Activated naive CD8-positive, alpha-beta T cell treated with anti-CD3 and anti-CD28 coated beads, Interleukin-2, amount 10 ng/mL, durations not matched to agents 7 days and 5 days (primary cell): ENCODE results near the gene ANKMY2. TPM values are rescaled to one million over a fixed set of nuclear protein-coding genes. Genes with fewer than 3 reads are reported as not detected.
A peak's percentile ranks its signal among the peaks of the same experiment; 100 is the strongest.
"Not testable (repeated sequence)": the region's sequence is repeated elsewhere in the genome, so short reads cannot be mapped to it uniquely, and the experiment has no call there.

Experiments used
- ATAC-seq: fragments of 150-1000 bp; cut with Tn5 transposase; one replicate; pipeline ENCODE4 v1.10.0; 2021; ENCODE audit warnings: low read depth, moderate library complexity
- POLR2A ChIA-PET: fragments of 350-600 bp; sonication (Branson Sonifier 250); formaldehyde crosslinking; loops from one replicate; lab custom pipeline; 2021; ENCODE audit warnings: antibody characterized with exemption; lab: Charles Lee
- DNase-seq: peaks from one replicate; pipeline ENCODE4 v3.0.0; 2021
- H3K27ac Mint-ChIP-seq: one replicate; pipeline ENCODE4 v1.8.0; 2022; ENCODE audit warnings: mild to moderate bottlenecking, mixed read lengths
- H3K27me3 Mint-ChIP-seq: one replicate; pipeline ENCODE4 v1.8.0; 2022; ENCODE audit warnings: mild to moderate bottlenecking, moderate library complexity, mixed read lengths
- H3K36me3 Mint-ChIP-seq: one replicate; pipeline ENCODE4 v1.8.0; 2021; ENCODE audit warnings: mild to moderate bottlenecking, mixed read lengths
- H3K4me1 Mint-ChIP-seq: one replicate; pipeline ENCODE4 v1.8.0; 2021; ENCODE audit warnings: mixed read lengths
- H3K4me3 Mint-ChIP-seq: one replicate; pipeline ENCODE4 v1.8.0; 2022; ENCODE audit warnings: mild to moderate bottlenecking, moderate library complexity, mixed read lengths
- H3K9me3 Mint-ChIP-seq: one replicate; pipeline ENCODE4 v1.8.0; 2021; ENCODE audit warnings: mixed read lengths
- total RNA-seq, 2 experiments: library from RNA; stranded (reverse); gene quantifications; one replicate each; pipeline ENCODE4 v1.2.3, GENCODE V29; 2021

ANKMY2 gene
- total RNA-seq = 10 to 100 TPM; 14.3 to 18.7 TPM

DNA sequence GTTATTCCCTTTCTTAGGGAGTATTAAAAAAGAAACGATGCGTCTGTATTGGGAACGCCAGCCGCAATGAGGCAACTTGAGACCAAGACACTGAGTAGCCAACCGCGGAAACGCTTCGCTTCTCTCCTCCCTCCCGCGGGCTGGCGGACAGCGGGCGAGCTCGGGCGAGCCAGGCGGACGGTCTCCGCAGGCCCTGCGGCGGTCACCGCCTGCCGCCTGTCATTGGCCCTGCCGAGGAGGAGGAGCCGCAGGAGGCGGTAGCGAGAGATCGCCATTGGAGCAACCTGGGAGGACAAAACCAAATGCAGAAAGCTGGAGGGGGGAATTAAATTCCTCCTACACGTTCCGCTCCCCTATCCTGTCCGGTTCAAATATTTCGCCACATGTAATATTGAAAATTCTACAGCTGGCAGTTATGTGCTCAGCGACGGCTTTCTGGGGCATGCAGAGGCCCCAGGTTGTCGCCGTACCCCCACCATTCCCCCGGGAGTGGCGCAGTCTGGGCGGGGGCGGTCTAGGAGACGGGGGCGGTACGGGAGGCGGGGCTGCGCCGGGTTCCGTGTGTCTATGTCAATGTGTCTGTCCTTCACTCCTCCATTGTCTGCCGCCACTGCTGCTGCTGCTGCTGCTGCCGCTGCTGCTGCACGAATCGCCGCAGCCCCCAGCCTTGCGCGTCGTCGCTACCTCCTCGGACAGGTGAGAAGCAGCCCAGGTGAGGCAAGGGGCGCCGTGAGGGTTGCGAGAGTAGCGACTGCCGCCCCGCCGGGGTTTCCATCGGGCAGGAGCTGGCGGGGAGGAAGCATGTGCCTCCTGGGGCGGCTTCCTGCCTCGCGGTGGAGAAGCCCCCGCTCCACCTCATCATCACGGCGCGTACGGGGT, at the start of gene ANKMY2, which contains the start of gene BZW2:
ANKMY2 (minus strand) TSS at position 162 of the 879 bp plus-strand sequence. CDS start 181 bp downstream, outside the sequence.
BZW2 (plus strand) TSS at position 589 of the 879 bp plus-strand sequence. CDS start 19,263 bp downstream, outside the sequence.
- Mint-ChIP-seq H3K9me3 (no peaks in the 10 kb centered on the region), H3K4me1 (peaks cover 51% of the 10 kb centered on the region), H3K4me3 (peak within 1 kb of the TSS; percentile 100), H3K36me3 (peaks cover 11% of the 10 kb centered on the region), H3K27me3 (no peaks in the 10 kb centered on the region), H3K27ac (peak within 1 kb of the TSS; percentile 99)
- DNase-seq (peak; percentile 91), ATAC-seq (peak; percentile 92)
- POLR2A ChIA-PET = interaction anchor here (0.8 to 1.8 kb wide), 6 partner anchors 11 to 653 kb away, joined by 3 to 23 read pairs (median 3); partner anchors contain the start of genes AHR and CRPPA

GRCh38 chr7:16694806-16695205, 49.3 kb upstream of the ANKMY2 start:
- no peaks in the 10 kb centered on the region for H3K4me1 Mint-ChIP-seq
- no peak for ATAC-seq
- H3K9me3 Mint-ChIP-seq = no peaks in the 10 kb centered on the region
- POLR2A ChIA-PET = no interaction called here
- no peak overlapping the region for H3K27ac Mint-ChIP-seq
- H3K4me3 Mint-ChIP-seq = no peak overlapping the region
- no peaks in the 10 kb centered on the region for H3K27me3 Mint-ChIP-seq
- DNase-seq = no peak
- H3K36me3 Mint-ChIP-seq = peaks cover 38% of the 10 kb centered on the region

GRCh38 chr7:16693601-16694318, 48.2 kb upstream of the ANKMY2 start:
- Mint-ChIP-seq H3K4me3 (no peak overlapping the region), H3K36me3 (peaks cover 33% of the 10 kb centered on the region), H3K27me3 (no peaks in the 10 kb centered on the region), H3K4me1 (no peaks in the 10 kb centered on the region), H3K27ac (no peak overlapping the region), H3K9me3 (no peaks in the 10 kb centered on the region)
- DNase-seq (no peak), ATAC-seq (no peak)
- POLR2A ChIA-PET = no interaction called here

- H3K36me3 Mint-ChIP-seq = peaks cover 27% of the 10 kb centered on the region
- H3K27ac Mint-ChIP-seq = no peak overlapping the region
- no peaks in the 10 kb centered on the region for H3K9me3 Mint-ChIP-seq
- H3K4me1 Mint-ChIP-seq = no peaks in the 10 kb centered on the region
- POLR2A ChIA-PET = no interaction called here
- H3K27me3 Mint-ChIP-seq = no peaks in the 10 kb centered on the region
- no peak for DNase-seq
- no peak for ATAC-seq
- H3K4me3 Mint-ChIP-seq = no peak overlapping the region
These were observed 45.7 kb upstream of the ANKMY2 start for GRCh38 chr7:16691241-16691640.

GRCh38 chr7:16688249-16688648, 42.7 kb upstream of the ANKMY2 start:
- Mint-ChIP-seq H3K27ac (no peak overlapping the region), H3K4me3 (no peak overlapping the region), H3K4me1 (peaks cover 11% of the 10 kb centered on the region), H3K9me3 (no peaks in the 10 kb centered on the region), H3K27me3 (no peaks in the 10 kb centered on the region), H3K36me3 (peaks cover 39% of the 10 kb centered on the region)
- no peak for ATAC-seq
- no peak for DNase-seq
- POLR2A ChIA-PET = no interaction called here

- no peak for DNase-seq
- H3K27me3 Mint-ChIP-seq = no peaks in the 10 kb centered on the region
- ATAC-seq = no peak
- peaks cover 11% of the 10 kb centered on the region for H3K4me1 Mint-ChIP-seq
- H3K27ac Mint-ChIP-seq = no peak overlapping the region
- POLR2A ChIA-PET = no interaction called here
- H3K36me3 Mint-ChIP-seq = peaks cover 44% of the 10 kb centered on the region
- no peaks in the 10 kb centered on the region for H3K9me3 Mint-ChIP-seq
- no peak overlapping the region for H3K4me3 Mint-ChIP-seq
These were observed 40.0 kb upstream of the ANKMY2 start for GRCh38 chr7:16685535-16685934.

DNA sequence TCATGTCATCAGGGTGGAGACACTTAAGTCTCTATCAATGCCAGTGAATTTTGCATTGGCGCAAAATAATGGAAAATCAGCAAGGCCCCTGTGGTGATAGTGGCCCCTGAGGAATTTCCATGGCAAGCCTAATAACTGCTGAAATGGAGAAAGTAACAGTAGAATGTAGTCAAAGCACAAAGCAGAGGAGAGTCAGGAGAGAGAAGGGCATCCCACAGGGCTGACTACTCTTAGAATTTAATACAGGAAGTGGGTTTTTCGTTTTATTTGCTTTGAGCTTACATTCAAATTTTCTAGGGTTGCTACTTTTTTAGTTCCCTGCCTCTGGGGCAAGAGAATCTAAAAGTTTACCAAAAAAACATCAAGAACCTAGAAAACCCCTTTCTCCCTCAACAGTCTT, 39.4 kb upstream of the ANKMY2 start:
- no peak for DNase-seq
- no peak for ATAC-seq
- Mint-ChIP-seq H3K27me3 (no peaks in the 10 kb centered on the region), H3K4me3 (no peak overlapping the region), H3K27ac (no peak overlapping the region), H3K36me3 (peaks cover 48% of the 10 kb centered on the region), H3K4me1 (peaks cover 11% of the 10 kb centered on the region), H3K9me3 (no peaks in the 10 kb centered on the region)
- POLR2A ChIA-PET = no interaction called here

- H3K4me3 Mint-ChIP-seq, H3K4me1 Mint-ChIP-seq, H3K27ac Mint-ChIP-seq, DNase-seq, H3K9me3 Mint-ChIP-seq, ATAC-seq, H3K27me3 Mint-ChIP-seq, POLR2A ChIA-PET: not testable (repeated sequence)
- H3K36me3 Mint-ChIP-seq = peaks cover 49% of the 10 kb centered on the region
These were observed 33.4 kb upstream of the ANKMY2 start for GRCh38 chr7:16678645-16679566.

DNA sequence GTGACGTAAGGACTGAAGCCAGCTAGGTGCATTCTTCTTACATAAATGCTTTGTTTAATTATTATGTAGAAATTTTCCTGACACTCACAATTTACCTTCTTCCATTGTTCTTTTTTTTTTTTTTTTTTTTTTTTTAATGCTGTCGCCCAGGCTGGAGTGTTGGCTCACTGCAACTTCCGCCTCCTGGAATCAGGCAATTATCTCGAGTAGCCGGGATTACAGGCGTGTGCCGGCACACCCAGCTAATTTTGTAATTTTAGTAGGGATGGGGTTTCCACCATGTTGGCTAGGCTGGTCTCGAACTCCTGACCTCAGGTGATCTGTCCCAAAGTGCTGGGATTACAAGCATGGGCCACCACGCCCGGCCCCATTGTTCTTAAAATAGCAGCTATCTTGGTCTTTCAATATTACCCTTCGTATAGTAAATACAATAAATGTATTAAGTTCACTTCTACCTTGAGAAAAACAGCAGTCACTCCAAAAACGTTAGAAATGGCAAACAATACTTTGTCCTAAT, 32.5 kb upstream of the ANKMY2 start:
- H3K4me1 Mint-ChIP-seq = no peaks in the 10 kb centered on the region
- no peak overlapping the region for H3K27ac Mint-ChIP-seq
- no peak overlapping the region for H3K4me3 Mint-ChIP-seq
- DNase-seq (no peak), ATAC-seq (no peak)
- no peaks in the 10 kb centered on the region for H3K27me3 Mint-ChIP-seq
- peaks cover 45% of the 10 kb centered on the region for H3K36me3 Mint-ChIP-seq
- POLR2A ChIA-PET = no interaction called here
- H3K9me3 Mint-ChIP-seq = no peaks in the 10 kb centered on the region

DNA sequence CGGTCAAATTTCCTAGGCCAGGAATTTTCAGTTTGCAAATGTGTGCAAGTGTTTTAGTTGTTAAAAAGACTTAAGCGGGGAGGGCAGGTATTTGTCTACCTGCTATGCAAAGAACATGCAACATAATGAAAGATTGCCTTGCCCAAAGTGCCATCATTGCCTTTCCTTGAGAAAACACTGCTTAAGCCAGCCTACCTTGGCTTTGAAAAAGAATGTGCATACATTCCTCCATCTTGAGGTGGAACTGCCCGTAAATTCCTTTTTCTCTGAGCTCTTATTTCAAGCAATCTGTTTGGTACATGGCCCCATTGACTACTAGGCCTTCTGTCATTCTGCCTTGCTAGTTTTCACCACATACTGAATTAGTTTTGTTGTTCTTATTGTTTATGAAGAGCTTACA, 29.7 kb upstream of the ANKMY2 start:
- H3K27ac Mint-ChIP-seq = no peak overlapping the region
- H3K9me3 Mint-ChIP-seq = no peaks in the 10 kb centered on the region
- POLR2A ChIA-PET = interaction anchor here (0.8 kb wide), 1 partner anchor 9 kb away, joined by 3 read pairs; no protein-coding TSS in a partner anchor
- ATAC-seq = no peak
- H3K27me3 Mint-ChIP-seq = no peaks in the 10 kb centered on the region
- H3K4me1 Mint-ChIP-seq = peaks cover 3% of the 10 kb centered on the region
- H3K4me3 Mint-ChIP-seq = no peak overlapping the region
- no peak for DNase-seq
- peaks cover 45% of the 10 kb centered on the region for H3K36me3 Mint-ChIP-seq

GRCh38 chr7:16671811-16672210, 26.3 kb upstream of the ANKMY2 start:
- DNase-seq (no peak), ATAC-seq (no peak)
- H3K36me3 Mint-ChIP-seq = peaks cover 45% of the 10 kb centered on the region
- H3K4me3 Mint-ChIP-seq = no peak overlapping the region
- H3K9me3 Mint-ChIP-seq = no peaks in the 10 kb centered on the region
- H3K4me1 Mint-ChIP-seq = peaks cover 3% of the 10 kb centered on the region
- no peaks in the 10 kb centered on the region for H3K27me3 Mint-ChIP-seq
- POLR2A ChIA-PET = no interaction called here
- H3K27ac Mint-ChIP-seq = no peak overlapping the region

DNA sequence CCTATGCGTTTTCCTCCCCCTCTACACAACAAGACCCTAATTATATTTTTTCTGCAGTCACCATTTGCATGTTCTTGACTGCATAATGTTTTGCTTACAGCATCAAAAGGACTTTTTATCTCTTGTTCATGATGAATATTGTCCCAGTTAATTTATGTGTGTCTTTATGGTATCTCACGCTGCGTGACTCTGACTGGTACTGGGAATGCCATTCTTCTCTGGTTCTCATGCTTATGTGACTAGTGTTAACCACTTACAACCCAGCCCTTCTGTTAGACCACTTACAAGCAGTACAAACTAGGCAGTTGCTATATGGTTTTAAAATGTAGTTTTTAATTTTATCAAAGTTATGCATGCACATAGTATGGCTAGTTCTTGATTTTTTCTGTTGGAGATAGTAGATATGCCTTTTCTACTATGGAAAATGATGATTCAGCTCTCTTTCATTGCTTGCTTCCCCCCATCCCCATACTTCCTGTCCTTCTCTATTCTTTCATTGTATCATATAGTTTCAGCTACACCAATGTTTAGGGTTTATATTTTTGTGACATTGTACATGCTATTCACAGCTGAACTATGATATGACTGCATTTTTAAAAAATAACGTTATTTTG, 25.3 kb upstream of the ANKMY2 start:
- POLR2A ChIA-PET = no interaction called here
- H3K4me3 Mint-ChIP-seq = no peak overlapping the region
- H3K27ac Mint-ChIP-seq = no peak overlapping the region
- H3K9me3 Mint-ChIP-seq = no peaks in the 10 kb centered on the region
- no peaks in the 10 kb centered on the region for H3K27me3 Mint-ChIP-seq
- H3K36me3 Mint-ChIP-seq = peaks cover 44% of the 10 kb centered on the region
- DNase-seq (no peak), ATAC-seq (no peak)
- peaks cover 3% of the 10 kb centered on the region for H3K4me1 Mint-ChIP-seq
